Activated CD4-positive, alpha-beta T cell treated with anti-CD3 and anti-CD28 coated beads, Interleukin-2, amount 10 ng/mL, durations not matched to agents 24 days and 14 days (primary cell): ENCODE measurements around the gene BICDL2. TPM values are rescaled to one million over a fixed set of nuclear protein-coding genes. Genes with fewer than 3 reads are reported as not detected.
"Not testable (repeated sequence)": the region's sequence is repeated elsewhere in the genome, so short reads cannot be mapped to it uniquely, and the experiment has no call there.

ENCODE experiments used
- DNase-seq: peaks from one replicate; pipeline ENCODE4 v3.0.0; 2022
- H3K27ac Mint-ChIP-seq: one replicate; pipeline ENCODE4 v1.8.0; 2022; ENCODE audit warnings: mild to moderate bottlenecking, mixed read lengths
- H3K27me3 Mint-ChIP-seq: one replicate; pipeline ENCODE4 v1.8.0; 2022; ENCODE audit warnings: mixed read lengths
- H3K36me3 Mint-ChIP-seq: one replicate; pipeline ENCODE4 v1.8.0; 2022; ENCODE audit warnings: low read depth, mild to moderate bottlenecking, mixed read lengths
- H3K4me1 Mint-ChIP-seq: one replicate; pipeline ENCODE4 v1.8.0; 2021; ENCODE audit warnings: mixed read lengths
- H3K4me3 Mint-ChIP-seq: one replicate; pipeline ENCODE4 v1.8.0; 2022; ENCODE audit warnings: mild to moderate bottlenecking, moderate library complexity, mixed read lengths
- H3K9me3 Mint-ChIP-seq: one replicate; pipeline ENCODE4 v1.8.0; 2021; ENCODE audit warnings: mixed read lengths
- intact Hi-C: fragments of 100-400 bp; cut with micrococcal nuclease; formaldehyde crosslinking; loops from one replicate; pipeline ENCODE4 v1.15.1; 2023
- total RNA-seq: library from RNA; stranded (reverse); gene quantifications from 2 replicates; pipeline ENCODE4 v1.2.3, GENCODE V29; 2022

BICDL2 gene
- total RNA-seq, 1 donor from 2014 or later, result 0.63 TPM

GRCh38 chr16:3072576-3073263 is 36.0 kb upstream of the BICDL2 start:
- H3K27me3 Mint-ChIP-seq, intact Hi-C loops, H3K9me3 Mint-ChIP-seq, H3K4me3 Mint-ChIP-seq: not testable (repeated sequence)
- H3K4me1 Mint-ChIP-seq, result peaks cover 68% of the 10 kb centered on the region
- H3K27ac Mint-ChIP-seq, result peak overlapping the region; percentile 99
- DNase-seq, result peak; percentile 70
- H3K36me3 Mint-ChIP-seq, result peaks cover 41% of the 10 kb centered on the region

GRCh38 chr16:3072148-3072547 is 35.4 kb upstream of the BICDL2 start:
- H3K36me3 Mint-ChIP-seq, result peaks cover 44% of the 10 kb centered on the region
- peak; percentile 72 for DNase-seq
- intact Hi-C loops, H3K27me3 Mint-ChIP-seq, H3K9me3 Mint-ChIP-seq: not testable (repeated sequence)
- peak overlapping the region; percentile 87 for H3K27ac Mint-ChIP-seq
- peaks cover 67% of the 10 kb centered on the region for H3K4me1 Mint-ChIP-seq
- H3K4me3 Mint-ChIP-seq, result peak overlapping the region; percentile 49

GRCh38 chr16:3071655-3072054 is 34.9 kb upstream of the BICDL2 start:
- peaks cover 42% of the 10 kb centered on the region for H3K36me3 Mint-ChIP-seq
- intact Hi-C loops, result no loop called here
- peaks cover 64% of the 10 kb centered on the region for H3K4me1 Mint-ChIP-seq

GRCh38 chr16:3070608-3071111 is 33.9 kb upstream of the BICDL2 start:
- no peak for DNase-seq
- intact Hi-C loops, result no loop called here
- Mint-ChIP-seq H3K36me3 (peaks cover 51% of the 10 kb centered on the region), H3K4me1 (peaks cover 58% of the 10 kb centered on the region), H3K27ac (peak overlapping the region; percentile 87), H3K4me3 (no peak overlapping the region), H3K9me3 (no peaks in the 10 kb centered on the region), H3K27me3 (no peaks in the 10 kb centered on the region)

More at GRCh38 chr16:3071655-3072054, 34.9 kb upstream of the BICDL2 start:
- Mint-ChIP-seq H3K4me3 (peak overlapping the region; percentile 49), H3K9me3 (no peaks in the 10 kb centered on the region), H3K27me3 (no peaks in the 10 kb centered on the region), H3K27ac (peak overlapping the region; percentile 87)
- peak; percentile 66 for DNase-seq

- H3K9me3 Mint-ChIP-seq, intact Hi-C loops, DNase-seq, H3K27me3 Mint-ChIP-seq: not testable (repeated sequence)
- Mint-ChIP-seq H3K4me3 (peak overlapping the region; percentile 63), H3K27ac (peak overlapping the region; percentile 87), H3K36me3 (peaks cover 50% of the 10 kb centered on the region), H3K4me1 (peaks cover 56% of the 10 kb centered on the region)
These were observed 32.4 kb upstream of the BICDL2 start for GRCh38 chr16:3069146-3069545.

- peak overlapping the region; percentile 99 for H3K27ac Mint-ChIP-seq
- no peaks in the 10 kb centered on the region for H3K9me3 Mint-ChIP-seq
- no peaks in the 10 kb centered on the region for H3K27me3 Mint-ChIP-seq
- peak; percentile 73 for DNase-seq
- H3K36me3 Mint-ChIP-seq, result peaks cover 48% of the 10 kb centered on the region
- peak overlapping the region; percentile 99 for H3K4me3 Mint-ChIP-seq
- intact Hi-C loops, result no loop called here
- H3K4me1 Mint-ChIP-seq, result peaks cover 54% of the 10 kb centered on the region
These were observed 31.7 kb upstream of the BICDL2 start for GRCh38 chr16:3068487-3068886.

- no peak for DNase-seq
- intact Hi-C loops, result loop anchor here (1.0 kb wide), 1 partner anchor 9 kb away; no protein-coding TSS in a partner anchor
These were observed 29.6 kb upstream of the BICDL2 start for GRCh38 chr16:3066440-3066748.

GRCh38 chr16:3065742-3066439 is 29.1 kb upstream of the BICDL2 start:
- Mint-ChIP-seq H3K4me1 (peaks cover 45% of the 10 kb centered on the region), H3K27ac (peak overlapping the region; percentile 99), H3K4me3 (peak overlapping the region; percentile 99), H3K27me3 (no peaks in the 10 kb centered on the region), H3K36me3 (peaks cover 48% of the 10 kb centered on the region), H3K9me3 (no peaks in the 10 kb centered on the region)
- peak; percentile 66 for DNase-seq
- intact Hi-C loops, result loop anchor here (1.0 kb wide), 1 partner anchor 9 kb away; no protein-coding TSS in a partner anchor

More at GRCh38 chr16:3066440-3066748, 29.6 kb upstream of the BICDL2 start:
- Mint-ChIP-seq H3K27ac (peak overlapping the region; percentile 99), H3K27me3 (no peaks in the 10 kb centered on the region), H3K4me1 (peaks cover 48% of the 10 kb centered on the region), H3K4me3 (peak overlapping the region; percentile 99), H3K9me3 (no peaks in the 10 kb centered on the region), H3K36me3 (peaks cover 48% of the 10 kb centered on the region)

GRCh38 chr16:3065069-3065741 is 28.5 kb upstream of the BICDL2 start, which contains the start of gene IL32:
IL32 (plus strand) TSS chr16:3065640; CDS start chr16:3065812, 172 bp downstream.
- Mint-ChIP-seq H3K4me1 (peaks cover 50% of the 10 kb centered on the region), H3K36me3 (peaks cover 46% of the 10 kb centered on the region), H3K4me3 (peak within 1 kb of the TSS; percentile 99), H3K9me3 (no peaks in the 10 kb centered on the region), H3K27ac (peak within 1 kb of the TSS; percentile 99), H3K27me3 (no peaks in the 10 kb centered on the region)
- DNase-seq, result peak; percentile 91
- intact Hi-C loops, result no loop called here

- Mint-ChIP-seq H3K27me3 (no peaks in the 10 kb centered on the region), H3K9me3 (no peaks in the 10 kb centered on the region), H3K36me3 (peaks cover 34% of the 10 kb centered on the region), H3K27ac (peak overlapping the region; percentile 99), H3K4me1 (peaks cover 47% of the 10 kb centered on the region), H3K4me3 (peak overlapping the region; percentile 56)
- intact Hi-C loops, result no loop called here
- no peak for DNase-seq
These were observed 27.1 kb upstream of the BICDL2 start for GRCh38 chr16:3063625-3064386.

- no peak overlapping the region for H3K27ac Mint-ChIP-seq
- H3K36me3 Mint-ChIP-seq, result peaks cover 23% of the 10 kb centered on the region
- DNase-seq, result no peak
- no peak overlapping the region for H3K4me3 Mint-ChIP-seq
- H3K27me3 Mint-ChIP-seq, result no peaks in the 10 kb centered on the region
- peaks cover 42% of the 10 kb centered on the region for H3K4me1 Mint-ChIP-seq
- no peaks in the 10 kb centered on the region for H3K9me3 Mint-ChIP-seq
- intact Hi-C loops, result no loop called here
These were observed 25.8 kb upstream of the BICDL2 start for GRCh38 chr16:3062553-3062952.

- intact Hi-C loops, result no loop called here
- H3K9me3 Mint-ChIP-seq, result no peaks in the 10 kb centered on the region
- no peak for DNase-seq
- H3K27ac Mint-ChIP-seq, result peak overlapping the region; percentile 91
- H3K4me1 Mint-ChIP-seq, result peaks cover 50% of the 10 kb centered on the region
- peak overlapping the region; percentile 89 for H3K4me3 Mint-ChIP-seq
- H3K36me3 Mint-ChIP-seq, result peaks cover 16% of the 10 kb centered on the region
- H3K27me3 Mint-ChIP-seq, result no peaks in the 10 kb centered on the region
These were observed 23.8 kb upstream of the BICDL2 start for GRCh38 chr16:3060339-3061127.
